HG03354 (cell line): Measurements from ENCODE around the gene RGL4.
"Not testable (repeated sequence)": the region's sequence is repeated elsewhere in the genome, so short reads cannot be mapped to it uniquely, and the experiment has no call there.

Experiments
- ATAC-seq: cut with Tn5 transposase; IDR thresholded peaks from one replicate; pipeline ENCODE4 v1.9.1; 2021; ENCODE audit warnings: mild to moderate bottlenecking; ENCODE audit not compliant: unreplicated experiment, poor library complexity, severe bottlenecking

The RGL4 gene

DNA sequence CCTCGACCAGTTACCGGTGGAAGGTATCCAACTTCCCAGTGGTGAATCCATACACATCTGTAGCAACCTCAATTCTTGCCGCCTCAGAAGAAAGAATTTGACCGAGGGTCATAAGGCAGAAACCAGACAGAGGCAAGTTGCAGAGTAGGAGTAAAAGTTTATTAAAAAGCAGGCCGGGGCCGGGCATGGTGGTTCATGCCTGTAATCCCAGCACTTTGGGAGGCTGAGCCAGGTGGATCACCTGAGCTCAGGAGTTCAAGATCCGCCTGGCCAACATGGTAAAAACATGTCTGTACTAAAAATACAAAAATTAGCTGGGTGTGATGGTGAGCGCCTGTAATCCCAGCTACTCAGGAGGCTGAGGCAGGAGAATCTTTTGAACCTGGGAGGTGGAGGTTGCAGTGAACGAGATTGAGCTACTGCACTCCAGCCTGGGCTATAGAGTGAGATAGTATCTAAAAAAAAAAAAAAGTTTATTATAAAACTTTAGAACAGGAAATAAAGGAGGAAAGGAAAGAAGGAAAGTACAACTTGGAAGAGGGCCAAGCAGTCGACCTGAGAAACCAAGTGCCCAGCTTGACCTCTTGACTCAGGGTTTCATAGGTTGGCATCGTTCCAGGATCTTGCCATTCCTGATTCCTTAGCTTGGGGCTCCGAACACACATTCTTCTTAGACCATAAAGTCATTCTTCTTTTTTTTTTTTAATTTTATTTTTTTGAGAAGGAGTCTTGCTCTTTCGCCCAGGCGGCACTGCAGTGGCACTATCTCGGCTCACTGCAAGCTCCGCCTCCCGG, 27.8 kb downstream of the RGL4 start:
- no peak for ATAC-seq

DNA sequence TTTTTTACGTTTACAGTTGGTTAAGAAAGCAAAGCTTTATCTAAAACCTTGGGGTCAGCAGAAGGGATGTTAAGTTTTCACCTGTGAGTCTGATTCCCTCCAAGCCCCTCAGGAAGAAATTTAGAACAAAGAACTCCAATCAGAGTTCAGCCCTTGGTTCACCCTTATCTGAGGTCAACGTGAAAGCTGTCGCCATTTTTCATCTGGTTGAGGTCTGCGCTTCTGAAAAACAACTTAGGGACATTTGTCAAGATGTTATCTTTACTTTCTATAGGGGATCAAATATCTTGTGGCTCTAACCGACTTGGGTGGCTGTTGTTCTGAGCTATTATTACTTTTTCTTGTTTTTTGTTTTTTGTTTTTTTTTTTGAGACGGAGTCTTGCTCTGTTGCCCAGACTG, 30.0 kb downstream of the RGL4 start:
- no peak for ATAC-seq

DNA sequence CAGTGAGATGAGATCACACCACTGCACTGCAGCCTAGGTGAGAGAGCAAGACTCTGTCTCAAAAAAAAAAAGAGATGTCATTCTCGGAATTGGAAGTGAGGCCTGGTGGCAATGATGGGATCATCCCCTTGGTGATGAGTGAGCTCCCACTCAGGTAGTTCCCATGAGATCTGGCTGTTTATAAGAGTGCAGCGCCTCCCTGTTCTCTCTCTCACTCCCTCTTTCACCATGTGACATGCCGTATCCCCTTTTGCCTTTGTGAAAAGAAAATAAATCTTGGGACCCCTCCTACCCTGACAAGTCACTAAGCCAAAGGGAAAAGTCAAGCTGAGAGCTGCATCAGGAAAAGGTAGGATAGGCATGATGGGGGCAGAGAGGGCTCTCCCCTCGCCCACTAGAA, 31.3 kb downstream of the RGL4 start:
- ATAC-seq = no peak

DNA sequence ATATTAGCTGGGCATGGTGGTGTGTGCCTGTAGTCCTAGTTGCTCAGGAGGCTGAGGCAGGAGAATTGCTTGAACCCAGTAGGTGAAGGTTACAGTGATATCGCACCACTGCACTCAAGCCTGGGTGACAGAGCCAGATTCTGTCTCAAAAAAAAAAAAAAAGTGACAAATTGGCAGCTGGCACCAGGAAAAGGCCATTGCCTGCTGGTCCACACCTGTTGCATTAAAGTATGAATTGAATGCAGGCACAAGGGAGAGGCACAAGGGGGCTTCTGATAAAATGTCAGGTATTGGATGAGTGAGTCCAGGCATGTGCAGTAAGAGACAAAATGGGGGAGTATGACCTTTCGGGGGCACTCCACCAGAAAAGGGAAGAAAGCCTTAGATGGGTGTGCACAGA, 31.9 kb downstream of the RGL4 start:
- ATAC-seq = no peak

DNA sequence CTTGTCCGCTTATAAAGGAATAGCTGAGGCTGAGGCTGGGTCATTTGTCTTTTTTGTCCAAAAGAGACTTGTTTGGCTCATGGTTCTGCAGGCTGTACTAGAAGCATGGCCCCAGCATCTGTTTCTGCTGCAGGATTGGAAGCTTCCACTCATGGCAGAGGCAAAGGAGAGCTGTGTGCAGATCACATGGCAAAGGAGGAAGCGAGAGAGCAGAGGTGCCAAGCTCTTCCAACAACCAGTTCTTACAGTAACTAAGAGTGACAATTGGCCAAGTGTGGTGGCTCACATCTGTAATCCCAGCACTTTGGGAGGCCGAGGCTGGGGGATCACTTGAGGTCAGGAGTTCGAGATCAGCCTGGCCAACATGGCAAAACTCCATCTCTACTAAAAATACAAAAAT, 37.3 kb downstream of the RGL4 start:
- ATAC-seq = not testable (repeated sequence)

DNA sequence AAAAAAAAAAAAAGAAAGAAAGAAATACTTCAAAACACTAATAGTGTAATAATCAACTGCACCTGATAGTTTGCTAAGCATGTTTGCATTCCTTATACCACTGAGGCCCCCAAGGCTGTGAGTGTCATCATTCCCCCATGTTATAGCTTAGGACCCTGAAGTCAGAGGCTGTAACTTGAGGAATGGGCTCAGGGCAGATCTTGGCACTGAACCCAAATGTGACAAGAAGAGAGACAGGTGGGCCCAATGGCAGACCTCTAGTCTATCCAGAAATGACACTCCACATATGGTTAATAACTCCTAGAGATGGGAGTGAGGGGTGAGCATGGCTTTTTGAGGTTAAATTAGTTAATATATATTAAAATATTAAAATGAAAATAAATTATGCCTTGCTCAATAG, 46.9 kb downstream of the RGL4 start:
- ATAC-seq = no peak

DNA sequence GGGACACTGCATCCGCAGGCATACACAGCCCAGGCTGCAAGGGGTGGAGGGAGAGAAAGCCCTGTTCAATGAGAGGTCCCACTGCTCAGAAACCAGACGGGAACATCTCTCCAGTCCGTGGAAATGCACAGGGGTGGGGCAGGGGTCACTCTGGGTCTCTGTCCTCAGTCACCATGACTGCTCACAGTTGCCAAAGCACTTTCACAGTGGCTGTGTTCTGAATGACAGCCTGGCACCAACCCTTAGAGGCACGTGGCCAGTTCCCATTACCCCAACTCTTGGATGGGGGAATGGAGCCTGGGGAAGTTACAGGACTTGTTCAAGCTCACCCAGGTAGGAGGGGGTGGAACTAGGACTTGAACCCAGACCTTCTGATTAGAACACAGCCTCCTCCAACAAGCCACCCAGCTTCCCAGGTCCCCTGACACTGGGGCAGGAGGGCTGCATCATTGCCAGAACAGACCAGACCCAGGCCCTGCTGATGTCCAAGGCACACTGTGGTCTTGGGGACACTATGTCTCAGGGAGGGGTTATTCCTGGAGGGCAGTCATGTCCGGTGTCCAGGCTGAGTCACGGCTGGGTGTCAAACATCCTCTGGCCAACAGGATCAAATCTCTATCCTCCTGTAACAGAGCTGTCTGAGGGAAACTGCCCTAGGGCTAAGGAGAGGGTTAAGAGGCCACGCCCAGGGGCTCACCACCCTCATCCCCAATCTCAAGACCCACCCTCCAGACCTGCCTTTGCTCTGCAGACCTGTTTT, 51.9 kb downstream of the RGL4 start:
- no peak for ATAC-seq

DNA sequence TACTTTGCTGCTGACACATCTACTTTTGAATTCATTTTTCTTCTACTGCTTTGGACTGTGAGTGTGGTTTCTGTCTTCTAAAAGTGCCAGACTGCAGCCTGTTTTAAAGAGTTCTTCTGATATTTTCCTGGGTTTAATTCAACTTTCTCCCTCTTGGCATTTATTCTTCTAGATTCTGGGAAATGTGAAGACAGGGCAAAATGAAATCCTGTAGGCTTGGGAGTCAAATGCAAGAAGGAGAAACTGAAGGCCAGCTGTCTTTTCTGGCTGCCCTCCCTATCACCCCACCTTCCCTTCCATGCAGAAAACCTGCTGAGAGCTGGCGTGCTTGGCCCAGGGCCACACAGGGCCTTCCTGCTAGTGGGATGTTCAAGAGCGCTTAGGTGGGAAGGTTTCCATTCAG, 52.5 kb downstream of the RGL4 start:
- ATAC-seq = no peak

DNA sequence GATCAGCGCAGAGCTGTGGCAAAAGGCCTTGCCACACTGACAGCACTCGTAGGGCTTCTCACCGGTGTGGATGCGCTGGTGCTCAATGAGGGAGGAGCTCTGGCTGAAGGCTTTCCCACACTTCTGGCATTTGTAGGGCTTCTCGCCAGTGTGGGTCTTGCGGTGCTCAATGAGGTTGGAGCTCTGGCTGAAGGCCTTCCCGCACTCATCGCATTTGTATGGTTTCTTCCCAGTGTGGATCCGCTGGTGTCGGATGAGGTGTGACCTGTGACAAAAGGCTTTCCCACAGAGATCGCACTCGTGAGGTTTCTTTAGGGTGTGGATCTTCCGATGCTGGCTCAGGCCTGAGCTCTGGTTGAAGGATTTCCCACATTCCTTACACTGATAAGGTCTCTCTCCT, 53.2 kb downstream of the RGL4 start:
- ATAC-seq = no peak

DNA sequence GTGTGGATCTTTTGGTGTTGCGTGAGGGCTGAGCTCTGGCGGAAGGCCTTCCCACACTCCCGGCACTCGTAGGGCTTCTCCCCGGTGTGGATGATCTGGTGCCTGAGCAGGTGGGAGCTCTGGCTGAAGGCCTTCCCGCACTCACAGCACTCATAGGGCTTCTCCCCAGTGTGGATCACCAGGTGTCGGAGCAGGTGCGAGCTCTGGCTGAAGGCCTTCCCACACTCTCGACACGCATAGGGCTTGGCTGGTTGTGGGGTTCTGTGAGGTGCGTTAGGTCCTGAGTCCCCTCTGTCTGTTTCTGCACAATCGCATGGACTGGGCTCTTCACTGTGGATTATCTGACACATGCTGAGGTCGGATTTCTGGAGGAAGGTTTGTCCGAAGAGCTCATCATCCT, 53.7 kb downstream of the RGL4 start:
- no peak for ATAC-seq

DNA sequence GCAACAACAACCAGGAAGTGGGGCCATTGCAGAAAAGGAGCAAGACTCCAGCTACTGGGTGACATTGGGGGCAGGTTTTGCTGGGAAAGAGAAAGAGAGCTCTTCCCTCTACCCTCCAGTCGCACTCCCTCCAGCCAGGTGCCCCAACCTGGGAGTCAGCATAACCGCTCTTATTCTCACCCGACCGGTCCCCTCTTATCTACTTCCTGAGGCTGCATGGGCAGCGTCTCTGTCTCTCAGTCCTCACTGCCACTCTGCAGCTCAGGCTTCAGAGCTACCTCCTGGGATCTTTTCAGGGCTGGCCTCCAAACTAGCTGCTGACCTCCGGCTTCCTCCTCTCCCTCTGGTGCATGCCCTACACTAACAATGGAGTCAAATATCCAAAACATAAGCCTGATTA, 55.0 kb downstream of the RGL4 start:
- no peak for ATAC-seq
